Smooth muscle cell (in vitro differentiated cells): ENCODE measurements around the gene CAPZA1. TPM values are rescaled to one million over a fixed set of nuclear protein-coding genes. Genes with fewer than 3 reads are reported as not detected.
A peak's percentile ranks its signal among the peaks of the same experiment; 100 is the strongest.

Experiments used
- DNase-seq: peaks from one replicate; lab custom pipeline; 2025; ENCODE audit not compliant: unreplicated experiment; lab: John Stamatoyannopoulos, UW
- H2AFZ ChIP-seq: fragments of 200-600 bp; sonication (generic); 2 replicates; pipeline ENCODE4 v1.6.0; 2016; ENCODE audit warnings: antibody characterized with exemption, low read depth, mild to moderate bottlenecking
- H3F3A ChIP-seq: fragments of 200-600 bp; sonication (generic); 2 replicates; pipeline ENCODE4 v1.6.0; 2017; ENCODE audit warnings: antibody characterized with exemption, low read depth
- H3K27ac ChIP-seq: fragments of 200-600 bp; sonication (generic); 2 replicates; pipeline ENCODE4 v1.5.1; 2016; ENCODE audit warnings: low read depth, mild to moderate bottlenecking
- H3K27me3 ChIP-seq: fragments of 200-600 bp; sonication (generic); 2 replicates; pipeline ENCODE4 v1.6.1; 2016; ENCODE audit warnings: low read depth, mild to moderate bottlenecking
- H3K36me3 ChIP-seq: fragments of 200-600 bp; sonication (generic); 2 replicates; pipeline ENCODE4 v1.5.1; 2016; ENCODE audit warnings: low read depth
- H3K4me1 ChIP-seq: fragments of 200-600 bp; sonication (generic); 2 replicates; pipeline ENCODE4 v1.5.1; 2016; ENCODE audit warnings: low read depth
- H3K4me2 ChIP-seq: fragments of 200-600 bp; sonication (generic); 2 replicates; pipeline ENCODE4 v1.6.0; 2016; ENCODE audit warnings: mild to moderate bottlenecking
- H3K4me3 ChIP-seq: fragments of 200-600 bp; sonication (generic); 2 replicates; pipeline ENCODE4 v1.5.1; 2016; ENCODE audit warnings: mild to moderate bottlenecking
- H3K79me2 ChIP-seq: fragments of 200-600 bp; sonication (generic); 2 replicates; pipeline ENCODE4 v1.6.0; 2016; ENCODE audit warnings: low read depth, mild to moderate bottlenecking
- H3K9ac ChIP-seq: fragments of 200-600 bp; sonication (generic); 2 replicates; pipeline ENCODE4 v1.6.0; 2016; ENCODE audit warnings: low read depth
- H3K9me3 ChIP-seq: fragments of 200-600 bp; sonication (generic); replicated peaks from 2 replicates; pipeline ENCODE4 v1.5.1; 2016; ENCODE audit warnings: low read depth
- H4K20me1 ChIP-seq: fragments of 200-600 bp; sonication (generic); 2 replicates; pipeline ENCODE4 v1.6.0; 2016; ENCODE audit warnings: low read depth
- CTCF ChIP-seq: fragments of 200-600 bp; sonication (generic); IDR thresholded peaks from 2 replicates; pipeline ENCODE4 v1.5.1; 2017; ENCODE audit warnings: borderline replicate concordance, mild to moderate bottlenecking, antibody characterized with exemption; ENCODE audit not compliant: insufficient read depth, poor library complexity, severe bottlenecking
- WGBS: methylation state at CpG from one replicate; pipeline ENCODE4 v1.1.7; 2016; ENCODE audit warnings: low lambda C conversion rate; 5-methylcytosine and 5-hydroxymethylcytosine counted together
- polyA plus RNA-seq: library from polyadenylated mRNA; unstranded; fragments of >200 nt; fragmentation: Nextera tagmentation; extraction: Ambion mirVana; gene quantifications from 2 replicates; pipeline ENCODE4 v1.2.1, GENCODE V29; 2016
- total RNA-seq: library from RNA; depleted of rRNA; stranded (reverse); fragments of >200 nt; gene quantifications from 2 replicates; pipeline ENCODE4 v1.2.3, GENCODE V29; 2014

Gene CAPZA1
- total and polyA plus RNA-seq, 2 experiments from 2014 or later: 100 to 264 TPM

- H3K9me3 ChIP-seq: no peaks in the 10 kb centered on the region
- 96% methylated on average over 2 of the region's 2 CpGs for WGBS
- H3K4me2 ChIP-seq: no peak overlapping the region
- no peak overlapping the region for H3K4me3 ChIP-seq
- H3K9ac ChIP-seq: no peak overlapping the region
- no peak overlapping the region for H3K27ac ChIP-seq
- peaks cover 3% of the 10 kb centered on the region for H3K4me1 ChIP-seq
- no peak for TF ChIP-seq CTCF
- peaks cover 8% of the 10 kb centered on the region for H3F3A ChIP-seq
- no peak for DNase-seq
- peaks cover 100% of the 10 kb centered on the region for H3K79me2 ChIP-seq
- no peak overlapping the region for H2AFZ ChIP-seq
- peaks cover 100% of the 10 kb centered on the region for H4K20me1 ChIP-seq
- no peaks in the 10 kb centered on the region for H3K27me3 ChIP-seq
- no peaks in the 10 kb centered on the region for H3K36me3 ChIP-seq
These were observed 14.0 kb downstream of the CAPZA1 start for GRCh38 chr1:112633628-112634027.

GRCh38 chr1:112634367-112634766, 14.7 kb downstream of the CAPZA1 start:
- no peak for DNase-seq

GRCh38 chr1:112636056-112636455, 16.4 kb downstream of the CAPZA1 start:
- Histone ChIP-seq H3K27ac (peak overlapping the region; percentile 18), H3K27me3 (no peaks in the 10 kb centered on the region), H3K9ac (no peak overlapping the region), H3K9me3 (no peaks in the 10 kb centered on the region), H2AFZ (no peak overlapping the region), H3K4me2 (no peak overlapping the region), H3F3A (peaks cover 8% of the 10 kb centered on the region), H3K79me2 (peaks cover 93% of the 10 kb centered on the region), H4K20me1 (peaks cover 93% of the 10 kb centered on the region), H3K36me3 (no peaks in the 10 kb centered on the region), H3K4me3 (no peak overlapping the region), H3K4me1 (peaks cover 3% of the 10 kb centered on the region)
- WGBS: 96% methylated on average over 2 of the region's 2 CpGs
- DNase-seq: no peak
- TF ChIP-seq CTCF: no peak

More at GRCh38 chr1:112634367-112634766, 14.7 kb downstream of the CAPZA1 start:
- H3K4me2 ChIP-seq: no peak overlapping the region
- peaks cover 100% of the 10 kb centered on the region for H4K20me1 ChIP-seq
- peaks cover 3% of the 10 kb centered on the region for H3K4me1 ChIP-seq
- TF ChIP-seq CTCF: no peak
- H3K9ac ChIP-seq: no peak overlapping the region
- no peaks in the 10 kb centered on the region for H3K9me3 ChIP-seq
- H3F3A ChIP-seq: peaks cover 8% of the 10 kb centered on the region
- H3K36me3 ChIP-seq: no peaks in the 10 kb centered on the region
- peaks cover 100% of the 10 kb centered on the region for H3K79me2 ChIP-seq
- no peak overlapping the region for H3K4me3 ChIP-seq
- H3K27ac ChIP-seq: peak overlapping the region; percentile 42
- no peak overlapping the region for H2AFZ ChIP-seq
- H3K27me3 ChIP-seq: no peaks in the 10 kb centered on the region

- H3K36me3 ChIP-seq: no peaks in the 10 kb centered on the region
- no peak overlapping the region for H3K9ac ChIP-seq
- no peak overlapping the region for H2AFZ ChIP-seq
- H3K4me2 ChIP-seq: no peak overlapping the region
- DNase-seq: no peak
- H3K27me3 ChIP-seq: no peaks in the 10 kb centered on the region
- no peak for TF ChIP-seq CTCF
- no peaks in the 10 kb centered on the region for H3K9me3 ChIP-seq
- no peak overlapping the region for H3K4me3 ChIP-seq
- peaks cover 93% of the 10 kb centered on the region for H4K20me1 ChIP-seq
- H3K4me1 ChIP-seq: peaks cover 3% of the 10 kb centered on the region
- peaks cover 8% of the 10 kb centered on the region for H3F3A ChIP-seq
- H3K27ac ChIP-seq: peak overlapping the region; percentile 18
- peaks cover 93% of the 10 kb centered on the region for H3K79me2 ChIP-seq
These were observed 17.1 kb downstream of the CAPZA1 start for GRCh38 chr1:112636597-112637253.
